Measurements from ENCODE around the gene BEND7.
"Not testable (repeated sequence)": the region's sequence is repeated elsewhere in the genome, so short reads cannot be mapped to it uniquely, and the experiment has no call there.

GRCh38 chr10:13403426-13403825, 125.4 kb downstream of the BEND7 start:
- TF ChIP-seq CTCF (IDR thresholded peaks at IDR 0.05; ENCODE audit: low read depth, low read length, poor library complexity, severe bottlenecking); EZH2phosphoT487 (IDR thresholded peaks at IDR 0.05; ENCODE audit: borderline replicate concordance, low read length): not testable (repeated sequence)
